K562 (cell line): Measurements from ENCODE around the gene SENP7. TPM values are rescaled to one million over a fixed set of nuclear protein-coding genes. Genes with fewer than 3 reads are reported as not detected.

Source experiments
- CTCF ChIP-seq, 3 experiments: IDR thresholded peaks in 2 of 3; conservative IDR thresholded peaks in 1 of 3; 2 replicates each; pipeline ENCODE4 v1.5.1; 2011 to 2012; ENCODE audit warnings: low read length in 3 of 3, mild to moderate bottlenecking in 3 of 3, control low read depth in 2 of 3, improper control_type of control experiment in 1 of 3, inconsistent platforms in 1 of 3, low read depth in 1 of 3, mixed read lengths in 1 of 3, moderate library complexity in 1 of 3; ENCODE audit not compliant: insufficient read depth in 2 of 3
- EGR1 ChIP-seq: fragments of 450-650 bp; conservative IDR thresholded peaks from 2 replicates; pipeline ENCODE4 v1.6.1; 2017; ENCODE audit warnings: mild to moderate bottlenecking
- GATAD2B ChIP-seq: fragments of 450-650 bp; IDR thresholded peaks from 2 replicates; pipeline ENCODE4 v1.6.1; 2017; ENCODE audit warnings: mild to moderate bottlenecking, borderline replicate concordance
- KDM5B ChIP-seq: fragments of 200-600 bp; sonication (generic); IDR thresholded peaks from 2 replicates; pipeline ENCODE4 v1.6.1; 2012; ENCODE audit warnings: low read depth, mild to moderate bottlenecking, moderate library complexity, low read length, control low read depth, inconsistent platforms; ENCODE audit not compliant: insufficient replicate concordance
- KLF1 ChIP-seq: fragments of 450-650 bp; IDR thresholded peaks from 2 replicates; pipeline ENCODE4 v1.6.1; 2016; ENCODE audit warnings: missing genetic modification characterization, missing compliant biosample characterization
- MEIS2 ChIP-seq: fragments of 450-650 bp; IDR thresholded peaks from 2 replicates; pipeline ENCODE4 v1.6.1; 2014; ENCODE audit warnings: mild to moderate bottlenecking; ENCODE audit not compliant: partially characterized antibody
- PRDM10 ChIP-seq: fragments of 450-650 bp; IDR thresholded peaks from 2 replicates; pipeline ENCODE4 v1.6.1; 2018; ENCODE audit not compliant: partially characterized antibody
- PYGO2 ChIP-seq: fragments of 450-650 bp; IDR thresholded peaks from 2 replicates; pipeline ENCODE4 v1.6.1; 2016; ENCODE audit warnings: mild to moderate bottlenecking, missing genetic modification characterization, moderate library complexity, missing compliant biosample characterization
- RFX7 ChIP-seq: fragments of 250-450 bp; sonication (Bioruptor Pico); IDR thresholded peaks from 2 replicates; pipeline ENCODE4 v1.5.1; 2021; ENCODE audit warnings: mild to moderate bottlenecking
- RUNX1 ChIP-seq: sonication (generic); IDR thresholded peaks from 2 replicates; pipeline ENCODE4 v1.6.1; 2016; ENCODE audit warnings: antibody characterized with exemption, low read depth
- SREBF2 ChIP-seq: sonication (generic); formaldehyde crosslinking; IDR thresholded peaks from 2 replicates; pipeline ENCODE4 v1.4.0; 2020; ENCODE audit warnings: mild to moderate bottlenecking, missing genetic modification reagents
- SUPT5H ChIP-seq: fragments of 450-650 bp; IDR thresholded peaks from 2 replicates; pipeline ENCODE4 v1.6.1; 2016
- TARDBP ChIP-seq: fragments of 450-650 bp; IDR thresholded peaks from 2 replicates; pipeline ENCODE4 v1.6.1; 2016
- TBP ChIP-seq: optimal IDR thresholded peaks from 2 replicates; pipeline ENCODE3; 2011; ENCODE audit warnings: low read depth, low read length, improper control_type of control experiment
- TEAD2 ChIP-seq: fragments of 450-650 bp; IDR thresholded peaks from 2 replicates; pipeline ENCODE4 v1.6.1; 2016; ENCODE audit warnings: missing genetic modification characterization, control low read depth, missing compliant biosample characterization
- TFAM ChIP-seq: fragments of 250-450 bp; sonication (Bioruptor Pico); conservative IDR thresholded peaks from 2 replicates; pipeline ENCODE4 v1.5.0; 2021; ENCODE audit warnings: mild to moderate bottlenecking, moderate library complexity
- ZKSCAN8 ChIP-seq: fragments of 200-800 bp; sonication (Bioruptor generic); IDR thresholded peaks from 2 replicates; pipeline ENCODE4 v1.6.1; 2016; ENCODE audit warnings: missing genetic modification characterization, missing compliant biosample characterization
- ZNF134 ChIP-seq: fragments of 250-450 bp; sonication (Bioruptor Pico); conservative IDR thresholded peaks from 2 replicates; pipeline ENCODE4 v1.4.0; 2020
- ZNF316 ChIP-seq: fragments of 450-650 bp; IDR thresholded peaks from 2 replicates; pipeline ENCODE4 v1.6.1; 2016
- ZNF512 ChIP-seq: IDR thresholded peaks from 2 replicates; pipeline ENCODE4 v1.6.1; 2016; ENCODE audit warnings: missing genetic modification characterization, missing compliant biosample characterization
- ZNF589 ChIP-seq: fragments of 200-800 bp; sonication (Bioruptor generic); IDR thresholded peaks from 2 replicates; pipeline ENCODE4 v1.6.1; 2016; ENCODE audit warnings: low read depth, missing genetic modification characterization, missing compliant biosample characterization
- ZNF764 ChIP-seq: fragments of 250-450 bp; sonication (Bioruptor Pico); IDR thresholded peaks from 2 replicates; pipeline ENCODE4 v1.4.0; 2020; ENCODE audit warnings: low read depth, mild to moderate bottlenecking, moderate library complexity
- polyA plus RNA-seq, 8 experiments: library from polyadenylated mRNA; depleted of rRNA in 4 of 8; stranded (reverse) in 5 of 8; unstranded in 3 of 8; fragments of >200 nt; fragmentation: Nextera tagmentation in 2 of 8; fragmentation: Illumina TruSeq in 1 of 8; extraction: Ambion mirVana in 2 of 8; extraction: Trizol in 1 of 8; gene quantifications; 2 replicates each; pipeline versions ENCODE4 v1.2.1 to v1.2.3, GENCODE V29; 2011 to 2014; ENCODE audit warnings: inconsistent platforms in 1 of 8, missing spikeins in 1 of 8
- total RNA-seq, 7 experiments: library from RNA; depleted of rRNA in 6 of 7; stranded (reverse); fragments of >200 nt in 6 of 7; fragmentation: Illumina TruSeq in 2 of 7; extraction: Trizol in 2 of 7; gene quantifications; 2 replicates each; pipeline versions ENCODE4 v1.2.1 to v1.2.3, GENCODE V29; 2011 to 2021; ENCODE audit warnings: low replicate concordance in 1 of 7

SENP7 gene
- total and polyA plus RNA-seq, 9 of the 15 experiments (the other 6 are each of a cell fraction or from before 2014, with no cell fraction given) = 4.1 to 21.9 (median 10.7) TPM

GRCh38 chr3:101512646-101513418 lies at the start of gene SENP7 (continued):
- TF ChIP-seq EGR1 (peak; percentile 90), SREBF2 (CRISPR knock-in tag) (no peak), KLF1 (tag) (no peak), ZKSCAN8 (CRISPR knock-in tag) (no peak), TARDBP (no peak), TBP (peak; percentile 47), RFX7 (CRISPR knock-in tag) (no peak), PRDM10 (peak; percentile 74), TFAM (CRISPR knock-in tag) (no peak), ZNF512 (tag) (no peak), CTCF (IDR thresholded peaks at IDR 0.05 in 2 of 3, conservative IDR thresholded peaks at IDR 0.05 in 1 of 3; ENCODE audit: insufficient read depth in 2 of 3, low read depth in 1 of 3, low read length in 3 of 3) (0 out of 6 replicates have a peak, but pooled peaks of 1 of the 3 experiments have one; percentile 13), ZNF134 (no peak), TEAD2 (tag) (no peak), PYGO2 (no peak), GATAD2B (no peak), ZNF589 (CRISPR knock-in tag) (no peak), SUPT5H (peak; percentile 19; the same call in 1 of the 2 replicates), RUNX1 (no peak), KDM5B (no peak), ZNF764 (CRISPR knock-in tag) (no peak), ZNF316 (no peak), MEIS2 (peak; percentile 1)
